H9 (cell line): ENCODE measurements around the gene MYL10. TPM values are rescaled to one million over a fixed set of nuclear protein-coding genes. Genes with fewer than 3 reads are reported as not detected.

Experiments
- DNase-seq: peaks from one replicate; pipeline ENCODE4 v3.0.0-alpha.2; 2017
- H2AFZ ChIP-seq: one replicate; pipeline ENCODE4 v1.6.1; 2013; ENCODE audit warnings: mild to moderate bottlenecking, low read length, control low read depth, moderate library complexity
- H2AK5ac ChIP-seq: 2 replicates; pipeline ENCODE4 v1.6.1; 2013; ENCODE audit warnings: low read length, control low read depth, mixed read lengths; ENCODE audit not compliant: insufficient read length
- H2BK120ac ChIP-seq: one replicate; pipeline ENCODE4 v1.6.1; 2013; ENCODE audit warnings: low read depth, mild to moderate bottlenecking, low read length, control low read depth, inconsistent platforms; ENCODE audit not compliant: poor library complexity, severe bottlenecking
- H2BK12ac ChIP-seq: 2 replicates; pipeline ENCODE4 v1.6.1; 2013; ENCODE audit warnings: low read length, control low read depth, mixed read lengths, low read depth; ENCODE audit not compliant: insufficient read length
- H2BK15ac ChIP-seq: 2 replicates; pipeline ENCODE4 v1.6.1; 2013; ENCODE audit warnings: low read depth, low read length, control low read depth
- H2BK20ac ChIP-seq: one replicate; pipeline ENCODE4 v1.6.1; 2013; ENCODE audit warnings: low read depth, mild to moderate bottlenecking, low read length, control low read depth, inconsistent platforms; ENCODE audit not compliant: poor library complexity, severe bottlenecking
- H2BK5ac ChIP-seq: 2 replicates; pipeline ENCODE4 v1.6.1; 2013; ENCODE audit warnings: low read length, control low read depth, mixed read lengths; ENCODE audit not compliant: insufficient read length
- H3K14ac ChIP-seq: 2 replicates; pipeline ENCODE4 v1.6.1; 2013; ENCODE audit warnings: low read length, control low read depth; ENCODE audit not compliant: insufficient read depth
- H3K18ac ChIP-seq: 2 replicates; pipeline ENCODE4 v1.6.1; 2013; ENCODE audit warnings: low read depth, mild to moderate bottlenecking, mixed read lengths, low read length, control low read depth; ENCODE audit not compliant: insufficient read length
- H3K23ac ChIP-seq: 2 replicates; pipeline ENCODE4 v1.6.1; 2013; ENCODE audit warnings: low read length, control low read depth, mixed read lengths, low read depth; ENCODE audit not compliant: insufficient read length
- H3K23me2 ChIP-seq: 2 replicates; pipeline ENCODE4 v1.6.1; 2013; ENCODE audit warnings: low read depth, mild to moderate bottlenecking, mixed read lengths, low read length, control low read depth; ENCODE audit not compliant: insufficient read length, poor library complexity, severe bottlenecking
- H3K27ac ChIP-seq: 2 replicates; pipeline ENCODE4 v1.5.1; 2013; ENCODE audit warnings: low read length, control low read depth, mixed read lengths, low read depth; ENCODE audit not compliant: insufficient read length
- H3K27me3 ChIP-seq: 2 replicates; pipeline ENCODE4 v1.6.1; 2013; ENCODE audit warnings: low read length, control low read depth, inconsistent platforms; ENCODE audit not compliant: insufficient read depth
- H3K4ac ChIP-seq: 2 replicates; pipeline ENCODE4 v1.6.1; 2013; ENCODE audit warnings: low read depth, mild to moderate bottlenecking, control low read depth, inconsistent platforms, low read length, moderate library complexity
- H3K4me1 ChIP-seq: 2 replicates; pipeline ENCODE4 v1.6.1; 2013; ENCODE audit warnings: low read length, control low read depth, inconsistent platforms; ENCODE audit not compliant: insufficient read depth
- H3K4me2 ChIP-seq: 2 replicates; pipeline ENCODE4 v1.6.1; 2013; ENCODE audit warnings: low read length, control low read depth, mixed read lengths; ENCODE audit not compliant: insufficient read length, insufficient read depth
- H3K56ac ChIP-seq: 2 replicates; pipeline ENCODE4 v1.6.1; 2013; ENCODE audit warnings: low read depth, mild to moderate bottlenecking, mixed read lengths, low read length, control low read depth; ENCODE audit not compliant: insufficient read length
- H3K79me1 ChIP-seq: 2 replicates; pipeline ENCODE4 v1.6.1; 2013; ENCODE audit warnings: low read depth, mild to moderate bottlenecking, moderate library complexity, low read length, control low read depth, inconsistent platforms; ENCODE audit not compliant: insufficient read depth, poor library complexity, severe bottlenecking
- H3K79me2 ChIP-seq: 2 replicates; pipeline ENCODE4 v1.6.1; 2013; ENCODE audit warnings: low read length, control low read depth, inconsistent platforms; ENCODE audit not compliant: insufficient read depth
- H3K9ac ChIP-seq: 2 replicates; pipeline ENCODE4 v1.6.1; 2013; ENCODE audit warnings: low read length, control low read depth, mixed read lengths; ENCODE audit not compliant: insufficient read length; ENCODE audit errors: extremely low read depth
- H3K9me3 ChIP-seq: one replicate; pipeline ENCODE4 v1.6.1; 2013; ENCODE audit warnings: low read depth, low read length, inconsistent platforms; ENCODE audit not compliant: control insufficient read depth
- H3T11ph ChIP-seq: one replicate; pipeline ENCODE4 v1.6.1; 2013; ENCODE audit warnings: mild to moderate bottlenecking, low read length, control low read depth, inconsistent platforms
- H4K20me1 ChIP-seq: one replicate; pipeline ENCODE4 v1.6.1; 2013; ENCODE audit not compliant: control insufficient read depth, insufficient read length, insufficient read depth
- H4K5ac ChIP-seq: 2 replicates; pipeline ENCODE4 v1.6.1; 2013; ENCODE audit warnings: low read depth, mild to moderate bottlenecking, mixed read lengths, low read length, control low read depth; ENCODE audit not compliant: insufficient read length
- H4K8ac ChIP-seq: replicated peaks from 2 replicates; pipeline ENCODE4 v1.6.1; 2013; ENCODE audit warnings: low read length, control low read depth, mixed read lengths, low read depth; ENCODE audit not compliant: insufficient read length
- H4K91ac ChIP-seq: 2 replicates; pipeline ENCODE4 v1.6.1; 2013; ENCODE audit warnings: low read depth, mild to moderate bottlenecking, moderate library complexity, mixed read lengths, low read length, control low read depth; ENCODE audit not compliant: insufficient read length
- H3K27ac Mint-ChIP-seq, 3 experiments: 2 replicates in 2 of 3; 3 replicates in 1 of 3; pipeline ENCODE4 v1.8.0; 2020 to 2021; ENCODE audit warnings: mixed read lengths in 3 of 3, mild to moderate bottlenecking in 1 of 3, moderate library complexity in 1 of 3
- H3K27me3 Mint-ChIP-seq: 2 replicates; pipeline ENCODE4 v1.8.0; 2021; ENCODE audit warnings: low read depth, mild to moderate bottlenecking, moderate library complexity, mixed read lengths
- H3K36me3 Mint-ChIP-seq, 3 experiments: 2 replicates in 2 of 3; 3 replicates in 1 of 3; pipeline ENCODE4 v1.8.0; 2020 to 2021; ENCODE audit warnings: low read depth in 3 of 3, mixed read lengths in 3 of 3; ENCODE audit not compliant: insufficient read depth in 1 of 3
- H3K4me1 Mint-ChIP-seq, 2 experiments: 2 replicates each; pipeline ENCODE4 v1.8.0; 2020; ENCODE audit warnings: mixed read lengths in 2 of 2
- H3K4me3 Mint-ChIP-seq, 2 experiments: 2 replicates in 1 of 2; 3 replicates in 1 of 2; pipeline ENCODE4 v1.8.0; 2020 to 2021; ENCODE audit warnings: mild to moderate bottlenecking in 2 of 2, mixed read lengths in 2 of 2, moderate library complexity in 1 of 2
- H3K9me3 Mint-ChIP-seq, 2 experiments: 2 replicates in 1 of 2; 3 replicates in 1 of 2; pipeline ENCODE4 v1.8.0; 2020; ENCODE audit warnings: mild to moderate bottlenecking in 2 of 2, mixed read lengths in 2 of 2, moderate library complexity in 1 of 2
- WGBS: extraction: QIAGEN DNeasy Blood & Tissue Kit; methylation state at CpG from one replicate; pipeline ENCODE4 v1.1.7; 2013; ENCODE audit warnings: missing lambda C conversion rate, low lambda C conversion rate, mixed read lengths; ENCODE audit not compliant: insufficient read length; ENCODE audit errors: extremely low coverage; 5-methylcytosine and 5-hydroxymethylcytosine counted together
- total RNA-seq: library from RNA; stranded (reverse); gene quantifications from 2 replicates; pipeline ENCODE4 v1.2.1, GENCODE V29; 2021
- TF ChIP-seq, protein P1 (sequence below): fragments of 200-600 bp; sonication (generic); conservative IDR thresholded peaks from 3 replicates; pipeline ENCODE4 v1.8.0; 2021; ENCODE audit warnings: antibody characterized with exemption, mild to moderate bottlenecking

Gene MYL10
- total RNA-seq, 1 experiment from 2014 or later: 0.50 TPM

DNA sequence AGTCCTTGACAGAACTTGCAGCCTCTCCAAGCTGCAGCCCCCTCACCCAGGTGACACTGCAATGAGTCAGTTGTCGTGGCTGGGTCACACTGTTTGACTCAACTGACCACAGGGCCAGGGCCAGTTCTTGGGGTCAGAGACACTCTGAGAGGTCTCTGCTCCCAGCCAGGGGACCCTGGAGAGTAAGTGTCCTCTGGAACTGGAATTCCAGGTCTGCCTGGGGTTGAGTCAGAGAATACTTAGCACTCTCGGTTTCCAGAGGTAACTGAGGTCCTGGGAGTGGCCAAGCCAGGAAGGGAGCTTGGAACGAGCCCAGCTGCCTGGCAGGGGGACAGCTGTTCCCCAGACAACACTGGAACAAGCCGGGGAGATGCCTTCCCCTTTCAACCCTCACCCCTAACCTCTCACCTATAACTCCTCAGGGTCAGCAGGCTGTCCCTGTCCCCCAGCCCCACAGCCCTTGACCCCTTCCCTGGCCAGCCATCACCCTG, 2.2 kb upstream of the MYL10 start:
- peaks cover 7 to 18% of the 10 kb centered on the region in 2 experiments for H3K4me1 Mint-ChIP-seq
- H3K4ac ChIP-seq: no peak overlapping the region
- H4K91ac ChIP-seq: no peak overlapping the region
- no peaks in the 10 kb centered on the region for H3K27me3 ChIP-seq
- H3K9ac ChIP-seq: no peak overlapping the region
- H2BK12ac ChIP-seq: no peak overlapping the region
- H3K23ac ChIP-seq: no peak overlapping the region
- H2BK120ac ChIP-seq: no peak overlapping the region
- H3K27ac Mint-ChIP-seq: no peak overlapping the region
- no peaks in the 10 kb centered on the region for H4K20me1 ChIP-seq
- H3K23me2 ChIP-seq: no peaks in the 10 kb centered on the region
- H3K27me3 Mint-ChIP-seq: peaks cover 4% of the 10 kb centered on the region; the same call in 1 of the 2 replicates
- H3K9me3 Mint-ChIP-seq: peaks cover 3 to 4% of the 10 kb centered on the region in 2 experiments; a peak in 4 of 5 replicates
- no peak overlapping the region for H3K14ac ChIP-seq
- no peak overlapping the region for H2BK15ac ChIP-seq
- TF ChIP-seq, protein P1, sequence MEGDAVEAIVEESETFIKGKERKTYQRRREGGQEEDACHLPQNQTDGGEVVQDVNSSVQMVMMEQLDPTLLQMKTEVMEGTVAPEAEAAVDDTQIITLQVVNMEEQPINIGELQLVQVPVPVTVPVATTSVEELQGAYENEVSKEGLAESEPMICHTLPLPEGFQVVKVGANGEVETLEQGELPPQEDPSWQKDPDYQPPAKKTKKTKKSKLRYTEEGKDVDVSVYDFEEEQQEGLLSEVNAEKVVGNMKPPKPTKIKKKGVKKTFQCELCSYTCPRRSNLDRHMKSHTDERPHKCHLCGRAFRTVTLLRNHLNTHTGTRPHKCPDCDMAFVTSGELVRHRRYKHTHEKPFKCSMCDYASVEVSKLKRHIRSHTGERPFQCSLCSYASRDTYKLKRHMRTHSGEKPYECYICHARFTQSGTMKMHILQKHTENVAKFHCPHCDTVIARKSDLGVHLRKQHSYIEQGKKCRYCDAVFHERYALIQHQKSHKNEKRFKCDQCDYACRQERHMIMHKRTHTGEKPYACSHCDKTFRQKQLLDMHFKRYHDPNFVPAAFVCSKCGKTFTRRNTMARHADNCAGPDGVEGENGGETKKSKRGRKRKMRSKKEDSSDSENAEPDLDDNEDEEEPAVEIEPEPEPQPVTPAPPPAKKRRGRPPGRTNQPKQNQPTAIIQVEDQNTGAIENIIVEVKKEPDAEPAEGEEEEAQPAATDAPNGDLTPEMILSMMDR: no peak
- H3K9me3 ChIP-seq: no peaks in the 10 kb centered on the region
- H2BK5ac ChIP-seq: no peak overlapping the region
- no peak overlapping the region for H3T11ph ChIP-seq
- no peak overlapping the region for H2BK20ac ChIP-seq
- no peaks in the 10 kb centered on the region for H3K4me1 ChIP-seq
- H4K5ac ChIP-seq: no peak overlapping the region
- no peak overlapping the region for H2AFZ ChIP-seq
- no peaks in the 10 kb centered on the region for H3K79me1 ChIP-seq
- H3K18ac ChIP-seq: no peak overlapping the region
- no peak overlapping the region for H3K4me3 Mint-ChIP-seq
- no peak overlapping the region for H3K56ac ChIP-seq
- no CpG with 5 or more reads among the region's 4 CpGs for WGBS
- no peak overlapping the region for H4K8ac ChIP-seq
- H3K4me2 ChIP-seq: no peak overlapping the region
- no peak overlapping the region for H2AK5ac ChIP-seq
- peaks cover 0 to 2% (median 0%) of the 10 kb centered on the region in 3 experiments; a peak in 2 of 7 replicates for H3K36me3 Mint-ChIP-seq
- DNase-seq: no peak
- H3K79me2 ChIP-seq: no peaks in the 10 kb centered on the region
- no peak overlapping the region for H3K27ac ChIP-seq
